ENCODE measurements around the gene PDE9A.
"Not testable (repeated sequence)": the region's sequence is repeated elsewhere in the genome, so short reads cannot be mapped to it uniquely, and the experiment has no call there.

GRCh38 chr21:42812528-42813241, 159.3 kb downstream of the PDE9A start:
- TF ChIP-seq NFRKB (IDR thresholded peaks at IDR 0.05); FOXM1 (IDR thresholded peaks at IDR 0.05; ENCODE audit: borderline replicate concordance): not testable (repeated sequence)
